Right atrium auricular region (tissue), 2 donors: ENCODE data around the gene DNAJB1. TPM values are rescaled to one million over a fixed set of nuclear protein-coding genes. Genes with fewer than 3 reads are reported as not detected.

ENCODE experiments used
- DNase-seq: peaks from one replicate; pipeline ENCODE4 v3.0.0-alpha.2; 2019; ENCODE audit warnings: low spot score
- H3K27ac ChIP-seq, 2 donors: fragments of 200-600 bp; sonication (generic); 1 replicate in 1 of 2; 2 replicates in 1 of 2; pipeline ENCODE4 v1.5.1; 2016 to 2019
- H3K27me3 ChIP-seq, 2 donors: fragments of 200-600 bp; sonication (generic); one replicate each; pipeline versions ENCODE4 v1.5.1 to v1.6.0; 2017 to 2019
- H3K36me3 ChIP-seq: fragments of 200-600 bp; sonication (generic); one replicate; pipeline ENCODE4 v1.5.1; 2016
- H3K4me1 ChIP-seq, 2 donors: fragments of 200-600 bp; sonication (generic); one replicate each; pipeline versions ENCODE4 v1.5.1 to v1.6.0; 2017 to 2019
- H3K4me3 ChIP-seq, 2 donors: fragments of 200-600 bp; sonication (generic); 1 replicate in 1 of 2; 2 replicates in 1 of 2; pipeline ENCODE4 v1.5.1; 2017 to 2019; ENCODE audit warnings: mild to moderate bottlenecking in 1 of 2, moderate library complexity in 1 of 2
- H3K9me3 ChIP-seq, 2 donors: fragments of 200-600 bp; sonication (generic); one replicate each; pipeline ENCODE4 v1.5.1; 2019
- CTCF ChIP-seq, 2 donors: fragments of 200-600 bp; sonication (generic); IDR thresholded peaks; one replicate each; pipeline ENCODE4 v1.5.1; 2019; ENCODE audit warnings: antibody characterized with exemption in 2 of 2
- total RNA-seq, 2 donors: library from RNA; depleted of rRNA; stranded (reverse); fragments of >200 nt; gene quantifications; one replicate each; pipeline ENCODE4 v1.1.0, GENCODE V29; 2016

Gene DNAJB1
- total RNA-seq, 2 donors from 2014 or later: 36.5 to 52.9 TPM

- no peaks in the 10 kb centered on the region for H3K9me3 ChIP-seq
- no peaks in the 10 kb centered on the region for H3K36me3 ChIP-seq
- no peak for TF ChIP-seq CTCF (IDR thresholded peaks at IDR 0.05)
- peaks cover 0 to 31% of the 10 kb centered on the region in 2 donors for H3K4me1 ChIP-seq
- H3K27me3 ChIP-seq: no peaks in the 10 kb centered on the region
- H3K27ac ChIP-seq: peak within 1 kb of the TSS; percentile 69 to 82
- H3K4me3 ChIP-seq: peak within 1 kb of the TSS; percentile 91 to 93
- DNase-seq: peak; percentile 97
These were observed 22.0 kb downstream of the DNAJB1 start, which contains the start of gene GIPC1 for GRCh38 chr19:14496029-14496833. Gene GIPC1, minus strand, starts transcription at chr19:14496127. Its CDS starts 13,151 bp downstream, at chr19:14482976.

GRCh38 chr19:14495672-14496028 is 22.5 kb downstream of the DNAJB1 start:
- H3K27me3 ChIP-seq: no peaks in the 10 kb centered on the region
- H3K27ac ChIP-seq: peak overlapping the region; percentile 69 to 82
- H3K4me1 ChIP-seq: peaks cover 0 to 31% of the 10 kb centered on the region in 2 donors
- peak overlapping the region; percentile 91 to 93 for H3K4me3 ChIP-seq
- no peaks in the 10 kb centered on the region for H3K9me3 ChIP-seq
- TF ChIP-seq CTCF (IDR thresholded peaks at IDR 0.05): no peak
- H3K36me3 ChIP-seq: no peaks in the 10 kb centered on the region
- no peak for DNase-seq

- no peak for DNase-seq
- peaks cover 2% of the 10 kb centered on the region for H3K36me3 ChIP-seq
- no peaks in the 10 kb centered on the region for H3K27me3 ChIP-seq
- H3K9me3 ChIP-seq: no peaks in the 10 kb centered on the region
- TF ChIP-seq CTCF (IDR thresholded peaks at IDR 0.05): no peak
- H3K4me1 ChIP-seq: peaks cover 0 to 31% of the 10 kb centered on the region in 2 donors
- peak overlapping the region; percentile 91 to 93 for H3K4me3 ChIP-seq
- H3K27ac ChIP-seq: peak overlapping the region; percentile 69 to 82
These were observed 23.1 kb downstream of the DNAJB1 start for GRCh38 chr19:14494910-14495671.

GRCh38 chr19:14494411-14494810 is 23.8 kb downstream of the DNAJB1 start:
- no peaks in the 10 kb centered on the region for H3K9me3 ChIP-seq
- peak overlapping the region in 1 of 2 donors; percentile 93 for H3K4me3 ChIP-seq
- H3K27me3 ChIP-seq: no peaks in the 10 kb centered on the region
- no peak for DNase-seq
- H3K27ac ChIP-seq: no peak overlapping the region
- peaks cover 0 to 31% of the 10 kb centered on the region in 2 donors for H3K4me1 ChIP-seq
- no peak for TF ChIP-seq CTCF (IDR thresholded peaks at IDR 0.05)
- peaks cover 6% of the 10 kb centered on the region for H3K36me3 ChIP-seq

- Histone ChIP-seq H3K4me3 (no peak overlapping the region), H3K9me3 (no peaks in the 10 kb centered on the region), H3K27me3 (no peaks in the 10 kb centered on the region), H3K36me3 (peaks cover 15% of the 10 kb centered on the region), H3K27ac (no peak overlapping the region), H3K4me1 (peaks cover 0 to 31% of the 10 kb centered on the region in 2 donors)
- TF ChIP-seq CTCF (IDR thresholded peaks at IDR 0.05): no peak
- DNase-seq: no peak
These were observed 25.4 kb downstream of the DNAJB1 start for GRCh38 chr19:14492756-14493337.
